NB4 (cell line): Measurements from ENCODE around the gene NSG1.

Source experiments
- POLR2A ChIP-seq: IDR thresholded peaks from 2 replicates; pipeline ENCODE4 v1.6.1; 2011; ENCODE audit warnings: mild to moderate bottlenecking; ENCODE audit not compliant: insufficient read length; ENCODE audit errors: extremely low read depth
- TF ChIP-seq, protein P1 (sequence below): IDR thresholded peaks from one replicate; pipeline ENCODE4 v1.5.1; 2012; ENCODE audit warnings: low read depth, low read length

DNA sequence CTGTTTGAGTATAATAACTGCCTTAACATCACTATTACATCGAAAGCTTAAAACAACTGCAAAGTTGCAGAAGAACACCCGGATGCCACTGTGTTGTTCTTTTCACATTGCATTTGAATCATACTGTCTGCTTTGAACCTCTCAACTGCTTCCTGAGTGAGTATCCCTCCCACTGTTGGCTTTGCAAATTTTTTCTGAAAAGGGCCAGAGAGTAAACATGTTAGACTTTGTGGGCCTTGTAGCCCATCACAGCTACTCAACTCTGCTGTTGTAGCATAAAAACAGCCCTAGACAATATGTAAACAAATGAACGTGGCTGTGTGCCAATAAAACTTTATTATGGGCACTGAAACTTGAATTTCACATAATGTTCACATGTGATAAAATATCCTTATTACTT lies 76.1 kb downstream of the NSG1 start:
- TF ChIP-seq, protein P1, sequence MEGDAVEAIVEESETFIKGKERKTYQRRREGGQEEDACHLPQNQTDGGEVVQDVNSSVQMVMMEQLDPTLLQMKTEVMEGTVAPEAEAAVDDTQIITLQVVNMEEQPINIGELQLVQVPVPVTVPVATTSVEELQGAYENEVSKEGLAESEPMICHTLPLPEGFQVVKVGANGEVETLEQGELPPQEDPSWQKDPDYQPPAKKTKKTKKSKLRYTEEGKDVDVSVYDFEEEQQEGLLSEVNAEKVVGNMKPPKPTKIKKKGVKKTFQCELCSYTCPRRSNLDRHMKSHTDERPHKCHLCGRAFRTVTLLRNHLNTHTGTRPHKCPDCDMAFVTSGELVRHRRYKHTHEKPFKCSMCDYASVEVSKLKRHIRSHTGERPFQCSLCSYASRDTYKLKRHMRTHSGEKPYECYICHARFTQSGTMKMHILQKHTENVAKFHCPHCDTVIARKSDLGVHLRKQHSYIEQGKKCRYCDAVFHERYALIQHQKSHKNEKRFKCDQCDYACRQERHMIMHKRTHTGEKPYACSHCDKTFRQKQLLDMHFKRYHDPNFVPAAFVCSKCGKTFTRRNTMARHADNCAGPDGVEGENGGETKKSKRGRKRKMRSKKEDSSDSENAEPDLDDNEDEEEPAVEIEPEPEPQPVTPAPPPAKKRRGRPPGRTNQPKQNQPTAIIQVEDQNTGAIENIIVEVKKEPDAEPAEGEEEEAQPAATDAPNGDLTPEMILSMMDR = no peak
- TF ChIP-seq POLR2A = no peak
